Right atrium auricular region (tissue), 2 donors: Measurements from ENCODE around the gene TRAK1. TPM values are rescaled to one million over a fixed set of nuclear protein-coding genes. Genes with fewer than 3 reads are reported as not detected.
A peak's percentile ranks its signal among the peaks of the same experiment; 100 is the strongest.

ENCODE experiments used
- DNase-seq: peaks from one replicate; pipeline ENCODE4 v3.0.0-alpha.2; 2019; ENCODE audit warnings: low spot score
- H3K27ac ChIP-seq, 2 donors: fragments of 200-600 bp; sonication (generic); 1 replicate in 1 of 2; 2 replicates in 1 of 2; pipeline ENCODE4 v1.5.1; 2016 to 2019
- H3K27me3 ChIP-seq, 2 donors: fragments of 200-600 bp; sonication (generic); one replicate each; pipeline versions ENCODE4 v1.5.1 to v1.6.0; 2017 to 2019
- H3K36me3 ChIP-seq: fragments of 200-600 bp; sonication (generic); one replicate; pipeline ENCODE4 v1.5.1; 2016
- H3K4me1 ChIP-seq, 2 donors: fragments of 200-600 bp; sonication (generic); one replicate each; pipeline versions ENCODE4 v1.5.1 to v1.6.0; 2017 to 2019
- H3K4me3 ChIP-seq, 2 donors: fragments of 200-600 bp; sonication (generic); 1 replicate in 1 of 2; 2 replicates in 1 of 2; pipeline ENCODE4 v1.5.1; 2017 to 2019; ENCODE audit warnings: mild to moderate bottlenecking in 1 of 2, moderate library complexity in 1 of 2
- H3K9me3 ChIP-seq, 2 donors: fragments of 200-600 bp; sonication (generic); one replicate each; pipeline ENCODE4 v1.5.1; 2019
- CTCF ChIP-seq, 2 donors: fragments of 200-600 bp; sonication (generic); IDR thresholded peaks; one replicate each; pipeline ENCODE4 v1.5.1; 2019; ENCODE audit warnings: antibody characterized with exemption in 2 of 2
- total RNA-seq, 2 donors: library from RNA; depleted of rRNA; stranded (reverse); fragments of >200 nt; gene quantifications; one replicate each; pipeline ENCODE4 v1.1.0, GENCODE V29; 2016

Gene TRAK1
- total RNA-seq, 2 donors from 2014 or later, result 172 to 259 TPM

- Histone ChIP-seq H3K27ac (peak overlapping the region; percentile 85 to 90), H3K9me3 (no peaks in the 10 kb centered on the region), H3K4me3 (no peak overlapping the region), H3K36me3 (no peaks in the 10 kb centered on the region), H3K27me3 (no peaks in the 10 kb centered on the region), H3K4me1 (peaks cover 0 to 100% of the 10 kb centered on the region in 2 donors)
- no peak for DNase-seq
- no peak for TF ChIP-seq CTCF (IDR thresholded peaks at IDR 0.05)
These were observed 27.3 kb upstream of the TRAK1 start for GRCh38 chr3:42063888-42064287.

GRCh38 chr3:42066516-42067181 lies 24.5 kb upstream of the TRAK1 start:
- Histone ChIP-seq H3K4me1 (peaks cover 0 to 97% of the 10 kb centered on the region in 2 donors), H3K9me3 (no peaks in the 10 kb centered on the region), H3K27me3 (no peaks in the 10 kb centered on the region), H3K27ac (peak overlapping the region; percentile 85 to 90), H3K4me3 (no peak overlapping the region), H3K36me3 (no peaks in the 10 kb centered on the region)
- no peak for TF ChIP-seq CTCF (IDR thresholded peaks at IDR 0.05)
- no peak for DNase-seq

GRCh38 chr3:42067326-42067725 lies 23.8 kb upstream of the TRAK1 start:
- DNase-seq, result no peak
- Histone ChIP-seq H3K27me3 (no peaks in the 10 kb centered on the region), H3K36me3 (no peaks in the 10 kb centered on the region), H3K4me1 (peaks cover 0 to 97% of the 10 kb centered on the region in 2 donors), H3K27ac (peak overlapping the region; percentile 85 to 90), H3K4me3 (peak overlapping the region in 1 of 2 donors; percentile 8), H3K9me3 (no peaks in the 10 kb centered on the region)
- TF ChIP-seq CTCF (IDR thresholded peaks at IDR 0.05), result no peak

GRCh38 chr3:42068303-42069088 lies 22.7 kb upstream of the TRAK1 start:
- Histone ChIP-seq H3K27ac (peak overlapping the region; percentile 85 to 90), H3K4me3 (no peak overlapping the region), H3K9me3 (no peaks in the 10 kb centered on the region), H3K27me3 (no peaks in the 10 kb centered on the region), H3K4me1 (peaks cover 0 to 97% of the 10 kb centered on the region in 2 donors), H3K36me3 (no peaks in the 10 kb centered on the region)
- no peak for TF ChIP-seq CTCF (IDR thresholded peaks at IDR 0.05)
- no peak for DNase-seq

GRCh38 chr3:42070089-42070488 lies 21.1 kb upstream of the TRAK1 start:
- H3K4me3 ChIP-seq, result no peak overlapping the region
- peak overlapping the region; percentile 85 to 90 for H3K27ac ChIP-seq
- no peak for TF ChIP-seq CTCF (IDR thresholded peaks at IDR 0.05)
- H3K27me3 ChIP-seq, result no peaks in the 10 kb centered on the region
- no peaks in the 10 kb centered on the region for H3K9me3 ChIP-seq
- H3K4me1 ChIP-seq, result peaks cover 0 to 96% of the 10 kb centered on the region in 2 donors
- H3K36me3 ChIP-seq, result no peaks in the 10 kb centered on the region
- DNase-seq, result no peak
